IPS-18a (cell line): Measurements from ENCODE around the gene GOLGA8K.
"Not testable (repeated sequence)": the region's sequence is repeated elsewhere in the genome, so short reads cannot be mapped to it uniquely, and the experiment has no call there.

Experiments
- H3K27ac ChIP-seq: one replicate; pipeline ENCODE4 v1.5.1; 2013; ENCODE audit warnings: low read length
- H3K27me3 ChIP-seq: one replicate; pipeline ENCODE4 v1.6.1; 2013; ENCODE audit warnings: mild to moderate bottlenecking, low read length; ENCODE audit not compliant: control insufficient read depth, insufficient read depth
- H3K36me3 ChIP-seq: one replicate; pipeline ENCODE4 v1.6.1; 2013; ENCODE audit warnings: low read depth, low read length; ENCODE audit not compliant: control insufficient read depth
- H3K4me1 ChIP-seq: one replicate; pipeline ENCODE4 v1.6.1; 2013; ENCODE audit warnings: low read depth, low read length; ENCODE audit not compliant: control insufficient read depth
- H3K4me3 ChIP-seq: one replicate; pipeline ENCODE4 v1.5.1; 2013; ENCODE audit warnings: low read length
- H3K9ac ChIP-seq: one replicate; pipeline ENCODE4 v1.6.1; 2013; ENCODE audit warnings: mild to moderate bottlenecking, low read length, moderate library complexity
- H3K9me3 ChIP-seq: one replicate; pipeline ENCODE4 v1.6.1; 2013; ENCODE audit warnings: low read depth, low read length; ENCODE audit not compliant: control insufficient read depth

The GOLGA8K gene

GRCh38 chr15:32403192-32403591, at the start of gene GOLGA8K:
TSS of gene GOLGA8K (minus strand) at chr15:32403292. CDS start at chr15:32403194, 98 bp downstream.
- H3K27me3 ChIP-seq, H3K4me1 ChIP-seq, H3K36me3 ChIP-seq, H3K9ac ChIP-seq, H3K9me3 ChIP-seq, H3K27ac ChIP-seq, H3K4me3 ChIP-seq: not testable (repeated sequence)

DNA sequence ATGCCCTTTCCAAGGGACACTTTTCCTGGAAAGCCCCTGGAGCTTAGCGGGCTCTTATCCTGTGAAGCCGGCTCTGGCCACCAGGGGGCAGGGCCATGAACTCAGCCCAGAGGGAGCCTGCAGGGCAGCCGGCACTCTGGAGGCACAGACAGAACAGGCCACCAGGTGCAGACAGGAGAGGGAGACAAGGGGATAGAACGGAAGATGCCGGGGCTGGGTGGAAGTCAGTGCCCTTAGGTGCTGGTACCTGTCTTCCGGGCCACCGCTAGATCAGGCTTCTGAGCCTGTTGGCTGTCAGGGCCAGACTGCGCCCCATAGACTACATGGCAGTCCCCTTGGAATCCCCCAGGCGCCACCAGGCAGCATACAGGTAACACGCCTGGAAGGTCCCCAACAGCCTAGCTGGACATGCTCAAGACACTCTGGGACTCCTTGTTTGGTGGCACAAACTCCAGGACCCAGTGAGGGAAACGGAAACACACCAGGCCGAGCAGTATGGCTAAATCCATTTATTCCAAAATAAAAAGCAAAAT, 37.4 kb upstream of the GOLGA8K start:
- H3K36me3 ChIP-seq, H3K9me3 ChIP-seq, H3K27ac ChIP-seq, H3K27me3 ChIP-seq, H3K4me3 ChIP-seq, H3K9ac ChIP-seq, H3K4me1 ChIP-seq: not testable (repeated sequence)

GRCh38 chr15:32434102-32434963, 31.2 kb upstream of the GOLGA8K start:
- H3K4me1 ChIP-seq, H3K27ac ChIP-seq, H3K9ac ChIP-seq, H3K4me3 ChIP-seq, H3K27me3 ChIP-seq, H3K36me3 ChIP-seq, H3K9me3 ChIP-seq: not testable (repeated sequence)

DNA sequence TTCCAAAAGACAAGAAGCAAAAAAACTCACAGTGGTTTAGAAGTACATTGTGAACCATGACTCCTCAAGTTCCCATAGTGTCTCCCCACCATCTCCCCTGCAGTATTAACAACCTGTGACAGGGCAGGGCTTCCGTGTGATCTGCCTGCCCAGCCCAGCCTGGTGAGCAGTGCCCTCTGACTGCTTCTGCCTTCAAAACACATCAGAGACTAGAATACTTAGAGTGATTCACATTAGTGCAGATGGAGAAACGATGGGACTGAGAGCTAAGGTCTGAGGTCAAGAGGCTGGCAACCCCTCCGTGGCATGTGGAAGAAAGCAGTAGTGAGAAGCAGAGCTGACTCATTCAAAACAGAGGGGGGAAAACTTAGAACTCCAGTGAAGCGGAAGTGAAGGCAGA, 24.5 kb upstream of the GOLGA8K start:
- not testable (repeated sequence) for H3K4me3 ChIP-seq, H3K4me1 ChIP-seq, H3K9me3 ChIP-seq, H3K36me3 ChIP-seq, H3K27ac ChIP-seq, H3K9ac ChIP-seq, H3K27me3 ChIP-seq

- not testable (repeated sequence) for H3K9ac ChIP-seq, H3K27me3 ChIP-seq, H3K36me3 ChIP-seq, H3K9me3 ChIP-seq, H3K4me3 ChIP-seq, H3K4me1 ChIP-seq, H3K27ac ChIP-seq
Observed at GRCh38 chr15:32426511-32426910, 23.4 kb upstream of the GOLGA8K start.

- not testable (repeated sequence) for H3K9me3 ChIP-seq, H3K4me3 ChIP-seq, H3K9ac ChIP-seq, H3K27ac ChIP-seq, H3K36me3 ChIP-seq, H3K4me1 ChIP-seq, H3K27me3 ChIP-seq
Observed at GRCh38 chr15:32407903-32408302, 4.8 kb upstream of the GOLGA8K start.

DNA sequence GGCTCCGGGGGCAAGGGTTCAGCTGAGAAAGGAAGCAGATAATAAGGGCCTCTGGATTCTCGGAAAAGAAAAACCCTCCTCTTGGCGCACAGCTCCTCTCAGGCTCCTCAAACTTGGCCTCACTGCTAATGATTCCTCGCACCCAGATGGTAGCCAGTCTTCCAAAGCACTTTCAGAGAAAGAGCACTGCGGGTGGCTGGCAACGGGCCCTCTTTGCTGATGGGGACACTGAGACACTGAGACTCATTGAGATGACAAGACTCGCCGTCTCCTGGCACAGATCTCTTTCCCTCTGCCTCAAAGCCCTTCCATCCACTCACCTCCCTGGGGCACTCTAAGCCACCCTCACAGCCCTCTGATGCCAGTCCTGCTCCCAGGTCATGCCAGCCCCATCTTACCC, 6.6 kb downstream of the GOLGA8K start:
- not testable (repeated sequence) for H3K4me3 ChIP-seq, H3K36me3 ChIP-seq, H3K9ac ChIP-seq, H3K9me3 ChIP-seq, H3K27me3 ChIP-seq, H3K4me1 ChIP-seq, H3K27ac ChIP-seq

DNA sequence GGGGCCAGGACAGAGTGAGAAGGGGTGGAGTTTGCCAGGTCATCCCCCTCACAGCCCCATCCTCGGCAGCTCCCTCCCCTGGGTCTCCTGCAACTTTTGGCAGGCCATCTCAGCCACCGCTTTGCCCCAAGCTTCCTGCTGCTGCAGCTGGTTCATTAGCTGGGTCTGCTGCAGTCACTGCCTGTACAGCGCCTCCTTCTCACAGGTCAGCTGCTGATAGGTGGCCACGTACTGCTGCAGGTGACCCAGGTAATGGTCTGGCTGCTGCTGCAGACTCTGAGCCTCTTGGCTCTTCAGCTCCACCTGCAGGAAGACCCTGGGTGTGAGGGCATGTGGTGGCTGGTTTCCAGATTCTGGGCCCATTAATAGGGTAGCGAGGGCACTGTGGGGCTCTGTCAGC, 8.3 kb downstream of the GOLGA8K start:
- H3K4me1 ChIP-seq, H3K27me3 ChIP-seq, H3K9ac ChIP-seq, H3K9me3 ChIP-seq, H3K4me3 ChIP-seq, H3K36me3 ChIP-seq, H3K27ac ChIP-seq: not testable (repeated sequence)

GRCh38 chr15:32388050-32388648, 14.9 kb downstream of the GOLGA8K start:
- H3K9ac ChIP-seq, H3K27me3 ChIP-seq, H3K36me3 ChIP-seq, H3K4me3 ChIP-seq, H3K4me1 ChIP-seq, H3K27ac ChIP-seq, H3K9me3 ChIP-seq: not testable (repeated sequence)

- H3K27ac ChIP-seq, H3K9me3 ChIP-seq, H3K36me3 ChIP-seq, H3K4me1 ChIP-seq, H3K27me3 ChIP-seq, H3K4me3 ChIP-seq, H3K9ac ChIP-seq: not testable (repeated sequence)
Observed at GRCh38 chr15:32385823-32386495, 17.1 kb downstream of the GOLGA8K start.

GRCh38 chr15:32374185-32374584, 28.9 kb downstream of the GOLGA8K start:
- not testable (repeated sequence) for H3K27me3 ChIP-seq

DNA sequence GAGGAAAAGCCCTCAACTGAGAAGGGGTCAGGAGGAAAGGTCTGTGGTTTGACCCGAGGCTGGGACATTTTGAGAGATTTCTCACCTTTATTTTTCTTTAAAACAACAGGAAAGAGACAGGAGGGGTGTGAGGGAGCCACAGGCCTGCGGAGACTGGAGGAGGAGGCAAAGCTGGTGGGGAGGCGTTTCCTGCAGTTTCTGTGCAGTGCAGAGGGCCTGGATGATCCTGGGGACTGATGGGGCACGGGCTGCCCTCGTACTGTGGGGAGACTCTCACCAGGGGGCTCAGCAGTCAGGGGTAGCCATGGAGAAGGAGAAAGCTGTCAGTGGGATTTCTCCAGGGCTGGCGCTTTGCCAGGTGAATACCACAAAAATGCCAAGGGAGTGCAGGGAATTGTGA, 29.4 kb downstream of the GOLGA8K start:
- H3K4me3 ChIP-seq, H3K9ac ChIP-seq, H3K36me3 ChIP-seq, H3K4me1 ChIP-seq, H3K27ac ChIP-seq, H3K9me3 ChIP-seq, H3K27me3 ChIP-seq: not testable (repeated sequence)

More at GRCh38 chr15:32374185-32374584, 28.9 kb downstream of the GOLGA8K start:
- not testable (repeated sequence) for H3K4me1 ChIP-seq, H3K36me3 ChIP-seq, H3K9me3 ChIP-seq, H3K9ac ChIP-seq, H3K4me3 ChIP-seq, H3K27ac ChIP-seq
